Measurements from ENCODE around the gene PDX1. TPM values are rescaled to one million over a fixed set of nuclear protein-coding genes. Genes with fewer than 3 reads are reported as not detected.

The PDX1 gene
- total and polyA plus RNA-seq, 4 donors, result 5.3 TPM; not detected in 3

- intact Hi-C loops (cut with DNase I), result no loop called here
- H3K27me3 ChIP-seq (ENCODE audit: control insufficient read depth in 1 of 2, insufficient read depth in 2 of 2, low read length in 1 of 2), result no peaks in the 10 kb centered on the region
These were observed 6.6 kb upstream of the PDX1 start for GRCh38 chr13:27913160-27913559.

GRCh38 chr13:27915301-27916207, 4.2 kb upstream of the PDX1 start:
- ATAC-seq (ENCODE audit: low FRiP score) (no peak), DNase-seq (no peak)
- intact Hi-C loops (cut with DNase I), result no loop called here
- peaks cover 0 to 2% of the 10 kb centered on the region in 2 donors for H3K27me3 ChIP-seq (ENCODE audit: control insufficient read depth in 1 of 2, insufficient read depth in 2 of 2, low read length in 1 of 2)
- 55 to 56% methylated on average over 10 of the region's 10 CpGs for WGBS, 2 donors
- no peak overlapping the region for H3K27ac ChIP-seq (ENCODE audit: low read depth in 1 of 2, low read length in 2 of 2)
- H3K4me1 ChIP-seq (ENCODE audit: control insufficient read depth in 1 of 2, insufficient read depth in 2 of 2, low read length in 2 of 2), result no peaks in the 10 kb centered on the region
- no peaks in the 10 kb centered on the region for H3K36me3 ChIP-seq (ENCODE audit: control insufficient read depth in 1 of 2, insufficient read depth in 2 of 2, low read length in 1 of 2)
- H3K9me3 ChIP-seq (ENCODE audit: control insufficient read depth, low read length), result no peaks in the 10 kb centered on the region
- no peak overlapping the region for H3K4me3 ChIP-seq (ENCODE audit: low read length in 2 of 2)

More at GRCh38 chr13:27913160-27913559, 6.6 kb upstream of the PDX1 start:
- DNase-seq (no peak), ATAC-seq (ENCODE audit: low FRiP score) (no peak)
- no peaks in the 10 kb centered on the region for H3K4me1 ChIP-seq (ENCODE audit: control insufficient read depth in 1 of 2, insufficient read depth in 2 of 2, low read length in 2 of 2)
- no peaks in the 10 kb centered on the region for H3K36me3 ChIP-seq (ENCODE audit: control insufficient read depth in 1 of 2, insufficient read depth in 2 of 2, low read length in 1 of 2)
- H3K4me3 ChIP-seq (ENCODE audit: low read length in 2 of 2), result no peak overlapping the region
- 82% methylated on average over 1 of the region's 1 CpG for WGBS, 2 donors
- no peaks in the 10 kb centered on the region for H3K9me3 ChIP-seq (ENCODE audit: control insufficient read depth, low read length)
- H3K27ac ChIP-seq (ENCODE audit: low read depth in 1 of 2, low read length in 2 of 2), result no peak overlapping the region

- no peak for DNase-seq
- 10 to 11% methylated on average over 48 of the region's 48 CpGs for WGBS, 2 donors
- Histone ChIP-seq H3K27me3 (ENCODE audit: control insufficient read depth in 1 of 2, insufficient read depth in 2 of 2, low read length in 1 of 2) (peaks cover 0 to 2% of the 10 kb centered on the region in 2 donors), H3K4me1 (ENCODE audit: control insufficient read depth in 1 of 2, insufficient read depth in 2 of 2, low read length in 2 of 2) (no peaks in the 10 kb centered on the region), H3K27ac (ENCODE audit: low read depth in 1 of 2, low read length in 2 of 2) (no peak overlapping the region), H3K4me3 (ENCODE audit: low read length in 2 of 2) (no peak overlapping the region), H3K9me3 (ENCODE audit: control insufficient read depth, low read length) (no peaks in the 10 kb centered on the region), H3K36me3 (ENCODE audit: control insufficient read depth in 1 of 2, insufficient read depth in 2 of 2, low read length in 1 of 2) (no peaks in the 10 kb centered on the region)
- intact Hi-C loops (cut with DNase I), result no loop called here
- no peak for ATAC-seq (ENCODE audit: low FRiP score)
These were observed 2.5 kb upstream of the PDX1 start for GRCh38 chr13:27917121-27917947.

- intact Hi-C loops (cut with DNase I), result no loop called here
- ATAC-seq (ENCODE audit: low FRiP score) (no peak), DNase-seq (no peak)
- H3K36me3 ChIP-seq (ENCODE audit: control insufficient read depth in 1 of 2, insufficient read depth in 2 of 2, low read length in 1 of 2), result no peaks in the 10 kb centered on the region
- WGBS, 2 donors, result 16 to 18% methylated on average over 40 to 46 of the region's 46 CpGs
- H3K4me3 ChIP-seq (ENCODE audit: low read length in 2 of 2), result no peak overlapping the region
- no peak overlapping the region for H3K27ac ChIP-seq (ENCODE audit: low read depth in 1 of 2, low read length in 2 of 2)
- H3K4me1 ChIP-seq (ENCODE audit: control insufficient read depth in 1 of 2, insufficient read depth in 2 of 2, low read length in 2 of 2), result no peaks in the 10 kb centered on the region
- peaks cover 0 to 4% of the 10 kb centered on the region in 2 donors for H3K27me3 ChIP-seq (ENCODE audit: control insufficient read depth in 1 of 2, insufficient read depth in 2 of 2, low read length in 1 of 2)
- no peaks in the 10 kb centered on the region for H3K9me3 ChIP-seq (ENCODE audit: control insufficient read depth, low read length)
These were observed 1.5 kb upstream of the PDX1 start for GRCh38 chr13:27918041-27918917.

GRCh38 chr13:27918918-27919658, 712 bp upstream of the PDX1 start:
- no peak overlapping the region for H3K27ac ChIP-seq (ENCODE audit: low read depth in 1 of 2, low read length in 2 of 2)
- intact Hi-C loops (cut with DNase I), result no loop called here

GRCh38 chr13:27919659-27919933, 204 bp upstream of the PDX1 start:
- Histone ChIP-seq H3K36me3 (ENCODE audit: control insufficient read depth in 1 of 2, insufficient read depth in 2 of 2, low read length in 1 of 2) (no peaks in the 10 kb centered on the region), H3K4me3 (ENCODE audit: low read length in 2 of 2) (peak overlapping the region in 1 of 2 donors; percentile 4), H3K27me3 (ENCODE audit: control insufficient read depth in 1 of 2, insufficient read depth in 2 of 2, low read length in 1 of 2) (peaks cover 0 to 4% of the 10 kb centered on the region in 2 donors), H3K9me3 (ENCODE audit: control insufficient read depth, low read length) (no peaks in the 10 kb centered on the region), H3K4me1 (ENCODE audit: control insufficient read depth in 1 of 2, insufficient read depth in 2 of 2, low read length in 2 of 2) (no peaks in the 10 kb centered on the region), H3K27ac (ENCODE audit: low read depth in 1 of 2, low read length in 2 of 2) (no peak overlapping the region)
- intact Hi-C loops (cut with DNase I), result no loop called here
- WGBS, 2 donors, result 5 to 7% methylated on average over 11 of the region's 11 CpGs
- DNase-seq, result no peak
- ATAC-seq (ENCODE audit: low FRiP score), result no peak

More at GRCh38 chr13:27918918-27919658, 712 bp upstream of the PDX1 start:
- DNase-seq, result no peak
- Histone ChIP-seq H3K27me3 (ENCODE audit: control insufficient read depth in 1 of 2, insufficient read depth in 2 of 2, low read length in 1 of 2) (peaks cover 0 to 4% of the 10 kb centered on the region in 2 donors), H3K36me3 (ENCODE audit: control insufficient read depth in 1 of 2, insufficient read depth in 2 of 2, low read length in 1 of 2) (no peaks in the 10 kb centered on the region), H3K9me3 (ENCODE audit: control insufficient read depth, low read length) (no peaks in the 10 kb centered on the region), H3K4me3 (ENCODE audit: low read length in 2 of 2) (no peak overlapping the region), H3K4me1 (ENCODE audit: control insufficient read depth in 1 of 2, insufficient read depth in 2 of 2, low read length in 2 of 2) (no peaks in the 10 kb centered on the region)
- ATAC-seq (ENCODE audit: low FRiP score), result no peak
- WGBS, 2 donors, result 19 to 22% methylated on average over 23 of the region's 23 CpGs

- Histone ChIP-seq H3K4me1 (ENCODE audit: control insufficient read depth in 1 of 2, insufficient read depth in 2 of 2, low read length in 2 of 2) (no peaks in the 10 kb centered on the region), H3K27ac (ENCODE audit: low read depth in 1 of 2, low read length in 2 of 2) (no peak overlapping the region), H3K9me3 (ENCODE audit: control insufficient read depth, low read length) (no peaks in the 10 kb centered on the region), H3K4me3 (ENCODE audit: low read length in 2 of 2) (peak overlapping the region; percentile 34 to 37), H3K36me3 (ENCODE audit: control insufficient read depth in 1 of 2, insufficient read depth in 2 of 2, low read length in 1 of 2) (no peaks in the 10 kb centered on the region), H3K27me3 (ENCODE audit: control insufficient read depth in 1 of 2, insufficient read depth in 2 of 2, low read length in 1 of 2) (peaks cover 0 to 4% of the 10 kb centered on the region in 2 donors)
- DNase-seq (no peak), ATAC-seq (ENCODE audit: low FRiP score) (peak; percentile 10)
- intact Hi-C loops (cut with DNase I), result no loop called here
- 1 to 2% methylated on average over 40 of the region's 40 CpGs for WGBS, 2 donors
These were observed 1.0 kb downstream of the PDX1 start for GRCh38 chr13:27920677-27921420.
